Skeletal muscle satellite cell (primary cell): Measurements from ENCODE around the gene INTS15. TPM values are rescaled to one million over a fixed set of nuclear protein-coding genes. Genes with fewer than 3 reads are reported as not detected.

ENCODE experiments used
- H3K27me3 ChIP-seq: 2 replicates; pipeline ENCODE4 v1.7.0; 2013; ENCODE audit warnings: low read length; ENCODE audit not compliant: control insufficient read depth, insufficient read depth
- H3K36me3 ChIP-seq: 2 replicates; pipeline ENCODE4 v1.7.0; 2013; ENCODE audit warnings: mild to moderate bottlenecking, control low read depth, low read length; ENCODE audit not compliant: insufficient read depth
- H3K4me1 ChIP-seq: 2 replicates; pipeline ENCODE4 v1.7.0; 2013; ENCODE audit warnings: low read length; ENCODE audit not compliant: control insufficient read depth, insufficient read depth
- H3K4me2 ChIP-seq: 2 replicates; pipeline ENCODE4 v1.7.0; 2013; ENCODE audit warnings: mild to moderate bottlenecking, low read length
- H3K4me3 ChIP-seq: 2 replicates; pipeline ENCODE4 v1.7.0; 2013; ENCODE audit warnings: low read length
- H3K9ac ChIP-seq: 2 replicates; pipeline ENCODE4 v1.7.0; 2013; ENCODE audit warnings: mild to moderate bottlenecking, low read depth, low read length, moderate library complexity
- H3K9me3 ChIP-seq: replicated peaks from 2 replicates; pipeline ENCODE4 v1.7.0; 2013; ENCODE audit warnings: mild to moderate bottlenecking, control low read depth, low read length
- total RNA-seq: library from RNA; depleted of rRNA; stranded (reverse); fragments of >200 nt; gene quantifications from 2 replicates; pipeline ENCODE4 v1.2.3, GENCODE V29; 2012; rRNA removed

Gene INTS15
- 7.1 and 14.2 TPM in 2 replicates for total RNA-seq

GRCh38 chr7:6589829-6590644 lies at the start of gene INTS15:
INTS15 (plus strand) TSS chr7:6590021; CDS start chr7:6590284, 263 bp downstream.
- peak within 1 kb of the TSS; percentile 82 for H3K9ac ChIP-seq
- peak within 1 kb of the TSS; percentile 80 for H3K4me3 ChIP-seq
- no peaks in the 10 kb centered on the region for H3K9me3 ChIP-seq
- peak within 1 kb of the TSS; percentile 89 for H3K4me2 ChIP-seq
- no peaks in the 10 kb centered on the region for H3K27me3 ChIP-seq
- peaks cover 11% of the 10 kb centered on the region for H3K4me1 ChIP-seq
- peaks cover 28% of the 10 kb centered on the region for H3K36me3 ChIP-seq

GRCh38 chr7:6542368-6542767 lies 47.5 kb upstream of the INTS15 start:
- Histone ChIP-seq H3K4me1 (no peaks in the 10 kb centered on the region), H3K36me3 (no peaks in the 10 kb centered on the region), H3K27me3 (peaks cover 15% of the 10 kb centered on the region)

GRCh38 chr7:6545398-6546126 lies 44.3 kb upstream of the INTS15 start:
- no peak overlapping the region for H3K4me2 ChIP-seq
- no peaks in the 10 kb centered on the region for H3K36me3 ChIP-seq
- no peak overlapping the region for H3K9ac ChIP-seq
- no peaks in the 10 kb centered on the region for H3K9me3 ChIP-seq
- H3K4me3 ChIP-seq, result no peak overlapping the region
- no peaks in the 10 kb centered on the region for H3K4me1 ChIP-seq
- H3K27me3 ChIP-seq, result peaks cover 6% of the 10 kb centered on the region

More at GRCh38 chr7:6542368-6542767, 47.5 kb upstream of the INTS15 start:
- Histone ChIP-seq H3K4me3 (no peak overlapping the region), H3K4me2 (no peak overlapping the region), H3K9ac (no peak overlapping the region), H3K9me3 (no peaks in the 10 kb centered on the region)

- Histone ChIP-seq H3K27me3 (peaks cover 2% of the 10 kb centered on the region), H3K4me3 (no peak overlapping the region), H3K36me3 (no peaks in the 10 kb centered on the region), H3K9me3 (no peaks in the 10 kb centered on the region), H3K4me1 (no peaks in the 10 kb centered on the region), H3K9ac (no peak overlapping the region), H3K4me2 (no peak overlapping the region)
These were observed 43.1 kb upstream of the INTS15 start for GRCh38 chr7:6546498-6547251.

- no peaks in the 10 kb centered on the region for H3K36me3 ChIP-seq
- H3K4me3 ChIP-seq, result no peak overlapping the region
- no peak overlapping the region for H3K9ac ChIP-seq
- peaks cover 2% of the 10 kb centered on the region for H3K27me3 ChIP-seq
- H3K4me1 ChIP-seq, result no peaks in the 10 kb centered on the region
- H3K4me2 ChIP-seq, result no peak overlapping the region
- H3K9me3 ChIP-seq, result no peaks in the 10 kb centered on the region
These were observed 42.4 kb upstream of the INTS15 start for GRCh38 chr7:6547400-6547799.

GRCh38 chr7:6551016-6551511 lies 38.8 kb upstream of the INTS15 start, which contains the start of gene GRID2IP:
GRID2IP (minus strand) TSS chr7:6551461; CDS start chr7:6551436, 25 bp downstream.
- H3K4me1 ChIP-seq, result no peaks in the 10 kb centered on the region
- H3K9me3 ChIP-seq, result no peaks in the 10 kb centered on the region
- no peak within 1 kb of the TSS for H3K4me2 ChIP-seq
- no peaks in the 10 kb centered on the region for H3K36me3 ChIP-seq
- no peak within 1 kb of the TSS for H3K9ac ChIP-seq
- peaks cover 2% of the 10 kb centered on the region for H3K27me3 ChIP-seq
- no peak within 1 kb of the TSS for H3K4me3 ChIP-seq

GRCh38 chr7:6553448-6554044 lies 36.3 kb upstream of the INTS15 start:
- H3K4me2 ChIP-seq, result no peak overlapping the region
- H3K9ac ChIP-seq, result no peak overlapping the region
- no peaks in the 10 kb centered on the region for H3K9me3 ChIP-seq
- H3K4me3 ChIP-seq, result no peak overlapping the region
- H3K4me1 ChIP-seq, result no peaks in the 10 kb centered on the region
- peaks cover 6% of the 10 kb centered on the region for H3K27me3 ChIP-seq
- no peaks in the 10 kb centered on the region for H3K36me3 ChIP-seq

- Histone ChIP-seq H3K9ac (no peak overlapping the region), H3K36me3 (no peaks in the 10 kb centered on the region), H3K9me3 (no peaks in the 10 kb centered on the region), H3K4me3 (no peak overlapping the region), H3K4me2 (no peak overlapping the region), H3K4me1 (no peaks in the 10 kb centered on the region), H3K27me3 (peaks cover 6% of the 10 kb centered on the region)
These were observed 35.0 kb upstream of the INTS15 start for GRCh38 chr7:6554848-6555247.

- no peaks in the 10 kb centered on the region for H3K4me1 ChIP-seq
- peaks cover 8% of the 10 kb centered on the region for H3K27me3 ChIP-seq
- no peak overlapping the region for H3K4me3 ChIP-seq
- H3K4me2 ChIP-seq, result no peak overlapping the region
- no peaks in the 10 kb centered on the region for H3K36me3 ChIP-seq
- H3K9me3 ChIP-seq, result no peaks in the 10 kb centered on the region
- no peak overlapping the region for H3K9ac ChIP-seq
These were observed 33.6 kb upstream of the INTS15 start for GRCh38 chr7:6556196-6556595.

- Histone ChIP-seq H3K9me3 (no peaks in the 10 kb centered on the region), H3K4me3 (no peak overlapping the region), H3K9ac (no peak overlapping the region), H3K27me3 (peaks cover 8% of the 10 kb centered on the region), H3K4me1 (no peaks in the 10 kb centered on the region), H3K4me2 (no peak overlapping the region), H3K36me3 (no peaks in the 10 kb centered on the region)
These were observed 31.0 kb upstream of the INTS15 start for GRCh38 chr7:6558837-6559236.

- H3K4me2 ChIP-seq, result no peak overlapping the region
- peaks cover 8% of the 10 kb centered on the region for H3K27me3 ChIP-seq
- H3K4me1 ChIP-seq, result no peaks in the 10 kb centered on the region
- no peaks in the 10 kb centered on the region for H3K36me3 ChIP-seq
- no peaks in the 10 kb centered on the region for H3K9me3 ChIP-seq
- no peak overlapping the region for H3K9ac ChIP-seq
- H3K4me3 ChIP-seq, result no peak overlapping the region
These were observed 29.9 kb upstream of the INTS15 start for GRCh38 chr7:6559896-6560295.
